Measurements from ENCODE around the gene BEX4. TPM values are rescaled to one million over a fixed set of nuclear protein-coding genes. Genes with fewer than 3 reads are reported as not detected.
"Not testable (repeated sequence)": the region's sequence is repeated elsewhere in the genome, so short reads cannot be mapped to it uniquely, and the experiment has no call there.

Gene BEX4
- polyA plus RNA-seq, 3 donors: 17.6 to 33.5 (median 28.6) TPM

- H3K4me1 ChIP-seq (ENCODE audit: control insufficient read depth in 1 of 2, insufficient read depth in 2 of 2, low read length in 2 of 2): no peaks in the 10 kb centered on the region
- no peak overlapping the region for H3K27ac ChIP-seq (ENCODE audit: low read depth in 1 of 2, low read length in 2 of 2)
- no peak overlapping the region for H3K4me2 ChIP-seq (replicated peaks; ENCODE audit: extremely low read depth, low read length, poor library complexity, severe bottlenecking)
- no peak overlapping the region for H3K27ac Mint-ChIP-seq
- TF ChIP-seq, protein P1, sequence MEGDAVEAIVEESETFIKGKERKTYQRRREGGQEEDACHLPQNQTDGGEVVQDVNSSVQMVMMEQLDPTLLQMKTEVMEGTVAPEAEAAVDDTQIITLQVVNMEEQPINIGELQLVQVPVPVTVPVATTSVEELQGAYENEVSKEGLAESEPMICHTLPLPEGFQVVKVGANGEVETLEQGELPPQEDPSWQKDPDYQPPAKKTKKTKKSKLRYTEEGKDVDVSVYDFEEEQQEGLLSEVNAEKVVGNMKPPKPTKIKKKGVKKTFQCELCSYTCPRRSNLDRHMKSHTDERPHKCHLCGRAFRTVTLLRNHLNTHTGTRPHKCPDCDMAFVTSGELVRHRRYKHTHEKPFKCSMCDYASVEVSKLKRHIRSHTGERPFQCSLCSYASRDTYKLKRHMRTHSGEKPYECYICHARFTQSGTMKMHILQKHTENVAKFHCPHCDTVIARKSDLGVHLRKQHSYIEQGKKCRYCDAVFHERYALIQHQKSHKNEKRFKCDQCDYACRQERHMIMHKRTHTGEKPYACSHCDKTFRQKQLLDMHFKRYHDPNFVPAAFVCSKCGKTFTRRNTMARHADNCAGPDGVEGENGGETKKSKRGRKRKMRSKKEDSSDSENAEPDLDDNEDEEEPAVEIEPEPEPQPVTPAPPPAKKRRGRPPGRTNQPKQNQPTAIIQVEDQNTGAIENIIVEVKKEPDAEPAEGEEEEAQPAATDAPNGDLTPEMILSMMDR (IDR thresholded peaks at IDR 0.05): no peak
- DNase-seq: no peak
- H3K4me3 Mint-ChIP-seq: no peak overlapping the region
- intact Hi-C loops (cut with micrococcal nuclease): no loop called here
- 80% methylated on average over 1 of the region's 2 CpGs for WGBS (ENCODE audit: insufficient coverage)
- no peaks in the 10 kb centered on the region for H3K79me2 ChIP-seq (ENCODE audit: insufficient read depth, low read length)
- peaks cover 4% of the 10 kb centered on the region for H3K4me1 Mint-ChIP-seq
- H3K4me3 ChIP-seq (replicated peaks in 1 of 3; ENCODE audit: low read depth in 2 of 3, low read length in 3 of 3): no peak overlapping the region
- no peaks in the 10 kb centered on the region for H3K36me3 ChIP-seq (replicated peaks in 1 of 2; ENCODE audit: control insufficient read depth in 1 of 2, insufficient read depth in 2 of 2, low read length in 2 of 2)
- H3K27me3 ChIP-seq (ENCODE audit: control insufficient read depth in 2 of 2, insufficient read depth in 2 of 2, low read length in 2 of 2): no peaks in the 10 kb centered on the region
- H2AFZ ChIP-seq (ENCODE audit: insufficient read depth, low read depth, low read length, poor library complexity, severe bottlenecking): no peak overlapping the region
- H3K9ac ChIP-seq (ENCODE audit: insufficient read depth, low read length, poor library complexity, severe bottlenecking): no peak overlapping the region
- no peaks in the 10 kb centered on the region for H3K9me3 ChIP-seq (replicated peaks in 1 of 2; ENCODE audit: control insufficient read depth in 1 of 2, insufficient read depth in 1 of 2, low read length in 2 of 2)
- no peaks in the 10 kb centered on the region for H4K20me1 ChIP-seq (ENCODE audit: insufficient read depth, low read length)
- peaks cover 0 to 5% (median 2%) of the 10 kb centered on the region in 3 donors for H3K27me3 Mint-ChIP-seq (ENCODE audit: low read depth in 3 of 3)
- H3K9me3 Mint-ChIP-seq: peaks cover 0 to 3% (median 0%) of the 10 kb centered on the region in 7 donors
- H3K36me3 Mint-ChIP-seq: no peaks in the 10 kb centered on the region
Observed at GRCh38 chrX:103171353-103171752, 43.6 kb upstream of the BEX4 start.

DNA sequence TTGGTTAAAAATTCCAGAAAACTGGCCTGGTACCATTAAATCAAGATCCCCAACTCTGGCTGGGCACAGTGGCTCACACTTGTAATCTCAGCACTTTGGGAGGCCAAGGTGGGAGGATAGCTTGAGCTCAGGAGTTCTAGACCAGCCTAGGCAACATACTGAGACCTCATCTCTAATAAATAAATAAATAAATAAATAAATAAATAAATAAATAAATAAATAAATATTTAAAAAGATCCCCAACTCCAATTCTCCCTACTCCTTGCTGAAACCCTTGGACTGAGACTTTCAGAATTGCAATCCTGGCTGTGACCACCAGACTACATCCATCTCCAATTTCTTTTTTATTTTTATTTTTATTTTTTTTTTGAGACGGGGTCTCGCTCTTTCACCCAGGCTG, 39.7 kb upstream of the BEX4 start:
- not testable (repeated sequence) for H3K9me3 Mint-ChIP-seq; H3K27me3 ChIP-seq (ENCODE audit: control insufficient read depth in 2 of 2, insufficient read depth in 2 of 2, low read length in 2 of 2); H3K4me2 ChIP-seq (replicated peaks; ENCODE audit: extremely low read depth, low read length, poor library complexity, severe bottlenecking); H2AFZ ChIP-seq (ENCODE audit: insufficient read depth, low read depth, low read length, poor library complexity, severe bottlenecking); H3K79me2 ChIP-seq (ENCODE audit: insufficient read depth, low read length); H3K36me3 Mint-ChIP-seq; H3K4me1 Mint-ChIP-seq; H3K27ac ChIP-seq (ENCODE audit: low read depth in 1 of 2, low read length in 2 of 2); H3K36me3 ChIP-seq (replicated peaks in 1 of 2; ENCODE audit: control insufficient read depth in 1 of 2, insufficient read depth in 2 of 2, low read length in 2 of 2); DNase-seq; H3K4me3 ChIP-seq (replicated peaks in 1 of 3; ENCODE audit: low read depth in 2 of 3, low read length in 3 of 3); H4K20me1 ChIP-seq (ENCODE audit: insufficient read depth, low read length); H3K9ac ChIP-seq (ENCODE audit: insufficient read depth, low read length, poor library complexity, severe bottlenecking); H3K27ac Mint-ChIP-seq; H3K4me3 Mint-ChIP-seq; H3K4me1 ChIP-seq (ENCODE audit: control insufficient read depth in 1 of 2, insufficient read depth in 2 of 2, low read length in 2 of 2); H3K9me3 ChIP-seq (replicated peaks in 1 of 2; ENCODE audit: control insufficient read depth in 1 of 2, insufficient read depth in 1 of 2, low read length in 2 of 2)
- intact Hi-C loops (cut with micrococcal nuclease): loop anchor here in 1 of 2 donors (5.0 kb wide), 1 partner anchor 223 kb away; no protein-coding TSS in a partner anchor
- peaks cover 0 to 11% (median 2%) of the 10 kb centered on the region in 3 donors for H3K27me3 Mint-ChIP-seq (ENCODE audit: low read depth in 3 of 3)
- WGBS (ENCODE audit: insufficient coverage): no CpG with 5 or more reads among the region's 2 CpGs

Data from CD14-positive monocyte (primary cell).